Endodermal cell (in vitro differentiated cells): ENCODE results near the gene PLEKHM1. TPM values are rescaled to one million over a fixed set of nuclear protein-coding genes. Genes with fewer than 3 reads are reported as not detected.
"Not testable (repeated sequence)": the region's sequence is repeated elsewhere in the genome, so short reads cannot be mapped to it uniquely, and the experiment has no call there.

ENCODE experiments used
- DNase-seq: peaks from one replicate; pipeline ENCODE4 v3.0.0-alpha.2; 2017
- H3K27ac ChIP-seq: 2 replicates; pipeline ENCODE4 v1.5.1; 2013; ENCODE audit warnings: mild to moderate bottlenecking, low read depth, low read length, moderate library complexity
- H3K27me3 ChIP-seq: 2 replicates; pipeline ENCODE4 v1.6.1; 2013; ENCODE audit warnings: mild to moderate bottlenecking, low read length, moderate library complexity; ENCODE audit not compliant: insufficient read depth, control insufficient read depth, poor library complexity, severe bottlenecking
- H3K36me3 ChIP-seq: 2 replicates; pipeline ENCODE4 v1.7.0; 2013; ENCODE audit warnings: mild to moderate bottlenecking, low read length, moderate library complexity; ENCODE audit not compliant: control insufficient read depth, insufficient read depth
- H3K4me1 ChIP-seq: one replicate; pipeline ENCODE4 v1.7.0; 2013; ENCODE audit warnings: low read length; ENCODE audit not compliant: control insufficient read depth, insufficient read depth
- H3K4me3 ChIP-seq: 2 replicates; pipeline ENCODE4 v1.5.1; 2013; ENCODE audit warnings: mild to moderate bottlenecking, low read length, moderate library complexity
- H3K9ac ChIP-seq: 2 replicates; pipeline ENCODE4 v1.6.1; 2013; ENCODE audit warnings: mild to moderate bottlenecking, low read length, moderate library complexity; ENCODE audit not compliant: poor library complexity, severe bottlenecking; ENCODE audit errors: extremely low read depth
- H3K9me3 ChIP-seq: 2 replicates; pipeline ENCODE4 v1.6.1; 2013; ENCODE audit warnings: mild to moderate bottlenecking, low read length, moderate library complexity; ENCODE audit not compliant: control insufficient read depth
- H3K27ac Mint-ChIP-seq: 2 replicates; pipeline ENCODE4 v1.8.0; 2020; ENCODE audit warnings: mixed read lengths
- H3K27me3 Mint-ChIP-seq: 2 replicates; pipeline ENCODE4 v1.8.0; 2021; ENCODE audit warnings: mild to moderate bottlenecking, mixed read lengths; ENCODE audit not compliant: insufficient read depth
- H3K36me3 Mint-ChIP-seq: 2 replicates; pipeline ENCODE4 v1.8.0; 2020; ENCODE audit warnings: low read depth, mixed read lengths
- H3K4me1 Mint-ChIP-seq: 2 replicates; pipeline ENCODE4 v1.8.0; 2020; ENCODE audit warnings: mixed read lengths
- H3K4me3 Mint-ChIP-seq: 2 replicates; pipeline ENCODE4 v1.8.0; 2020; ENCODE audit warnings: mild to moderate bottlenecking, moderate library complexity, mixed read lengths
- H3K9me3 Mint-ChIP-seq: 2 replicates; pipeline ENCODE4 v1.8.0; 2020; ENCODE audit warnings: mild to moderate bottlenecking, mixed read lengths
- WGBS, 2 experiments: methylation state at CpG; one replicate each; pipeline versions ENCODE4 v1.1.5 to v1.1.7; 2013; ENCODE audit warnings: missing lambda C conversion rate in 2 of 2, mixed read lengths in 1 of 2; ENCODE audit not compliant: insufficient coverage in 1 of 2, insufficient read length in 1 of 2; 5-methylcytosine and 5-hydroxymethylcytosine counted together
- long read RNA-seq, 4 experiments: library from polyadenylated mRNA in 2 of 4; library from RNA in 1 of 4; library from capped mRNA in 1 of 4; stranded (forward) in 3 of 4; unstranded in 1 of 4; transcript quantifications; one replicate each; pipeline ENCODE4 v2.0.0, GENCODE V29; 2020 to 2021; ENCODE audit warnings: inconsistent platforms in 1 of 4
- polyA plus RNA-seq, 2 experiments: library from polyadenylated mRNA; stranded (reverse); fragments of 50-300 nt; gene quantifications; one replicate each; pipeline ENCODE4 v1.2.3, GENCODE V29; 2013
- total RNA-seq, 2 donors: library from RNA; stranded (reverse); fragmentation: NEBNext Ultra II Directional in 1 of 2; extraction: Animal tissue kit (Norgen Biotek cat#: 25700) in 1 of 2; gene quantifications; 2 replicates in 1 of 2; 3 replicates in 1 of 2; pipeline ENCODE4 v1.2.1, GENCODE V29; 2021

PLEKHM1 gene
- 10 to 100 TPM; 18.4 to 29.8 TPM for total RNA-seq
- 6.3 TPM for polyA plus RNA-seq (2013, experiment 1 of 2)
- 6.8 TPM for polyA plus RNA-seq (2013, experiment 2 of 2)
- long read RNA-seq, experiment 1, partial matches to known transcripts: 2 of 5 reads
- long read RNA-seq, experiment 1, other reads (novel, unspliced or antisense): 3 of 5 reads
- long read RNA-seq, experiment 2, full-length matches to known transcripts: 6 of 20 reads
- long read RNA-seq, experiment 2, partial matches to known transcripts: 10 of 20 reads
- long read RNA-seq, experiment 2, other reads (novel, unspliced or antisense): 4 of 20 reads
- long read RNA-seq, experiment 3, full-length matches to known transcripts: 17 of 40 reads
- long read RNA-seq, experiment 3, partial matches to known transcripts: 13 of 40 reads
- long read RNA-seq, experiment 3, other reads (novel, unspliced or antisense): 10 of 40 reads
- long read RNA-seq, experiment 4: 0 reads

DNA sequence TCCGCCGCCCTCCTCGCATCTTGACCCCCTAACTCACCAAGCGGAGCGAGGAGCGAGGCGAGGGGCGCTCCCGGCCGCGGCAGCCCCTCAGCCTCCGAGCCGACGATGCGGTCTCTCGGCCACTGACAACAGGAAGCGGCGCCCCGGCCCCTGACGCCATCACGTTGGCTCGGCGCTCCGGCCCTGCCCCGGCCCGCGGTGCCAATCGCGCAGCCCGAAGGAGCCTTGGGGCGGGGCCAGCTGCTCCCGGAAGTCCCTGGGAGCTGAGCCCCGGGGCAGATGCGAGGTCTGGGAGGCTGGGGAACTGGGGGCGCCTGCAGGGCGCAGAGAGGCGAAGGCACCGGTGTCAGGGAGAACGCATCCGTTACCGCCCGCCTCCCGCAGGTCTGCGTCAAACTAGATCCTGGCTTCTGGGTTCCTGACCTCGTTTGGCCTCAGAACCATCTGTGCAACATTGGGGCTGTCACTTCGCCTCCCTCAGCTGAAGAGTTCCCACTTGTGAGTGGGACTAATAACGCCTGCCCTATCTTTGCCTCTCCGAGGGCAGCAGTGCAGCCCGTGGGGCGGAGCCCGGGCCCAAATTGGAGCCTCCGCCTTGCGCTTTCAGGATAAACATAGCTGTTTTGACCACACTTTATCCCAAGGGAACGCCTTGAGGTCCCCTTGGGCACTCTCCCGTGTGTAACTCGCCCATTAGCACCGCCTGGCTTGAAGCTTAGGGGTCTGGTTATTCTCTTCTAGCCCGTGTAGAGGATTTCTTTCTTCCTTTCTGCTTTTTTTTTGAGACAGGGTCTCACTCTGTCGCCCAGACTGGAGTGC lies at the start of gene PLEKHM1:
TSS of gene PLEKHM1 (minus strand) at position 107 of the 819 bp plus-strand sequence. CDS start 8,237 bp downstream, outside the sequence.
- H3K27me3 Mint-ChIP-seq, H3K36me3 ChIP-seq, H3K9me3 ChIP-seq, H3K27me3 ChIP-seq, H3K4me1 ChIP-seq, H3K4me1 Mint-ChIP-seq, H3K9me3 Mint-ChIP-seq, H3K36me3 Mint-ChIP-seq, H3K27ac ChIP-seq: not testable (repeated sequence)
- H3K4me3 ChIP-seq: peak within 1 kb of the TSS; percentile 77
- DNase-seq: peak; percentile 95
- Mint-ChIP-seq H3K4me3 (peak within 1 kb of the TSS; percentile 78), H3K27ac (peak within 1 kb of the TSS; percentile 84)
- H3K9ac ChIP-seq: peak within 1 kb of the TSS; percentile 25
- 2% methylated on average over 52 of the region's 59 CpGs; no CpG with 5 or more reads in 1 of the 2 experiments for WGBS, 2 experiments

DNA sequence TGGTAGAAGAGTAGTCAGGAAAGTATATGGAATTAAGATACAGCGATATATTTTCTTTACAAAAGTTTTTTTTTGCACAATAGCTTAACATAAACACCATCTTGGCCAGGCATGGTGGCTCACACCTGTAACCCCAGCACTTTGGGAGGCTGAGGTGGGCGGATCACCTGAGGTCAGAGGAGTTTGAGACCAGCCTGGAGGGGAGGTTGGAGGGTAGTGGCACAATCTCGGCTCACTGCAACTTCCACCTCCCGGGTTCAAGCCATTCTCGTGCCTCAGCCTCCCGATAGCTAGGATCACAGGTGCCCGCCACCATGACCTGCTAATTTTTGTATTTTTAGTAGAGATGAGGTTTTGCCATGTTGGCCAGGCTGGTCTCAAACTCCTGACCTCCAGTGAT lies 47.6 kb upstream of the PLEKHM1 start:
- not testable (repeated sequence) for H3K4me1 Mint-ChIP-seq, H3K4me3 ChIP-seq, H3K27ac ChIP-seq, H3K9ac ChIP-seq, H3K27ac Mint-ChIP-seq, H3K27me3 ChIP-seq, H3K4me1 ChIP-seq, H3K36me3 Mint-ChIP-seq, H3K36me3 ChIP-seq, H3K9me3 ChIP-seq, H3K27me3 Mint-ChIP-seq, H3K9me3 Mint-ChIP-seq, DNase-seq, H3K4me3 Mint-ChIP-seq
- 91 to 100% methylated on average over 2 of the region's 7 CpGs for WGBS, 2 experiments

DNA sequence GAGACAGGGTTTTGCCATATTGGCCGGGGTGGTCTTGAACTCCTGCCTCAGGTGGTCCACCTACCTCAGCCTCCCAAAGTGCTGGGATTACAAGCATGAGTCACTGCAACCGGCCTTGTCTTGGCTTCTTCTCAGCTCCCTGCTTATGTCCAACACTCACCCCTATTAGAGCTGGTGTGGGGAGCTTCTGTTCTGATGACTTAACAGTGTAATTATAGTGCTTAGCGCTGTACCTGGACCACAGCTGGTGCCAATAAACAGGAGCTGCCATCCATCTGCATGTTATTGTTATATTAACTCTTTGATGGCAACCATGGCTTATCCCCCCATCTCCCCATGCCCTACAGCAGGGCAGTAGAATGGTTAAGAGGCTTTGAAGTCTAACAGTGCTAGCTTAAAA lies 15.6 kb upstream of the PLEKHM1 start:
- not testable (repeated sequence) for H3K36me3 ChIP-seq, H3K27ac Mint-ChIP-seq, DNase-seq, H3K27ac ChIP-seq, H3K27me3 ChIP-seq, H3K9me3 ChIP-seq, H3K4me1 ChIP-seq, H3K4me3 ChIP-seq, H3K4me1 Mint-ChIP-seq, H3K4me3 Mint-ChIP-seq, H3K9ac ChIP-seq, H3K27me3 Mint-ChIP-seq, H3K36me3 Mint-ChIP-seq, H3K9me3 Mint-ChIP-seq
- WGBS, 2 experiments: 94 to 100% methylated on average over 2 to 3 of the region's 3 CpGs

DNA sequence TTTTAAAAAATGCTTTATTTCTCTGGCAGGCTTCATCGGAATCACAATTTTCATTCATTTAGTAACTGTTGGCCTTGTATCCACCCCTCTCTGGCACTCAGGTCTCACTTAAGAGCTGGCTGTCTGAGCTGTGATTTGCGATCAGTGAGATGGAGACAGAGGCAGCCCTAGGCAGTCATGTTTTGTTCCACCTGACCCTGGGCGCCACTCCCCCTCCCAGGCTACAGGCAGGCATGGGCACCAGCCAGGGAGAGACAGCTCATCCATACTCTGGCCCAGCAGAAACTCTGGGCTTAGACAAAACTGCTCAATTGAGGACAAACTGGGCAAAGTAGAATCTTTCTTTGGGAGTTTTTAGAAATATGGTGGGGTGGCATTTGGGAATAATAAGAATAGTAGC lies 14.7 kb upstream of the PLEKHM1 start:
- not testable (repeated sequence) for H3K4me1 ChIP-seq, H3K36me3 Mint-ChIP-seq, H3K36me3 ChIP-seq, H3K9ac ChIP-seq, H3K9me3 Mint-ChIP-seq, H3K9me3 ChIP-seq, H3K27me3 ChIP-seq, H3K4me3 Mint-ChIP-seq, H3K4me1 Mint-ChIP-seq, H3K4me3 ChIP-seq, DNase-seq, H3K27ac ChIP-seq, H3K27ac Mint-ChIP-seq, H3K27me3 Mint-ChIP-seq
- WGBS, 2 experiments: 84 to 96% methylated on average over 2 to 3 of the region's 3 CpGs
